Midbrain (tissue), 1 donor: ENCODE results near the gene NKRF.
A peak's percentile ranks its signal among the peaks of the same experiment; 100 is the strongest.
"Not testable (repeated sequence)": the region's sequence is repeated elsewhere in the genome, so short reads cannot be mapped to it uniquely, and the experiment has no call there.

Source experiments
- DNase-seq: peaks from one replicate; lab custom pipeline; 2025; lab: John Stamatoyannopoulos, UW

NKRF gene

GRCh38 chrX:119606280-119607017 is at the start of gene NKRF:
Gene NKRF, minus strand, starts transcription at chrX:119606424.
- peak; percentile 85 for DNase-seq

- no peak for DNase-seq
Measured at GRCh38 chrX:119655125-119655524, 48.9 kb upstream of the NKRF start.

GRCh38 chrX:119654112-119654531 is 47.9 kb upstream of the NKRF start:
- DNase-seq: peak; percentile 45

GRCh38 chrX:119648421-119648775 is 42.2 kb upstream of the NKRF start:
- DNase-seq: no peak

- no peak for DNase-seq
Measured at GRCh38 chrX:119647552-119648420, 41.6 kb upstream of the NKRF start.

- no peak for DNase-seq
Measured at GRCh38 chrX:119647089-119647488, 40.9 kb upstream of the NKRF start.

GRCh38 chrX:119646515-119646914 is 40.3 kb upstream of the NKRF start:
- DNase-seq: no peak

- DNase-seq: no peak
Measured at GRCh38 chrX:119643696-119644095, 37.5 kb upstream of the NKRF start.

GRCh38 chrX:119640731-119641170 is 34.5 kb upstream of the NKRF start:
- DNase-seq: no peak

GRCh38 chrX:119638725-119639471 is 32.7 kb upstream of the NKRF start:
- DNase-seq: no peak

GRCh38 chrX:119637421-119637820 is 31.2 kb upstream of the NKRF start:
- DNase-seq: not testable (repeated sequence)

GRCh38 chrX:119636419-119636818 is 30.2 kb upstream of the NKRF start:
- no peak for DNase-seq

GRCh38 chrX:119635799-119636198 is 29.6 kb upstream of the NKRF start:
- no peak for DNase-seq

GRCh38 chrX:119635179-119635578 is 29.0 kb upstream of the NKRF start:
- DNase-seq: no peak

- DNase-seq: no peak
Measured at GRCh38 chrX:119625843-119626242, 19.6 kb upstream of the NKRF start.

- no peak for DNase-seq
Measured at GRCh38 chrX:119624951-119625668, 18.9 kb upstream of the NKRF start.

GRCh38 chrX:119624417-119624816 is 18.2 kb upstream of the NKRF start:
- no peak for DNase-seq

- DNase-seq: no peak
Measured at GRCh38 chrX:119622356-119623232, 16.4 kb upstream of the NKRF start.

GRCh38 chrX:119618439-119618838 is 12.2 kb upstream of the NKRF start:
- DNase-seq: peak; percentile 35

GRCh38 chrX:119617517-119618164 is 11.4 kb upstream of the NKRF start:
- DNase-seq: no peak
